ENCODE measurements around the gene STX18.

STX18 gene

DNA sequence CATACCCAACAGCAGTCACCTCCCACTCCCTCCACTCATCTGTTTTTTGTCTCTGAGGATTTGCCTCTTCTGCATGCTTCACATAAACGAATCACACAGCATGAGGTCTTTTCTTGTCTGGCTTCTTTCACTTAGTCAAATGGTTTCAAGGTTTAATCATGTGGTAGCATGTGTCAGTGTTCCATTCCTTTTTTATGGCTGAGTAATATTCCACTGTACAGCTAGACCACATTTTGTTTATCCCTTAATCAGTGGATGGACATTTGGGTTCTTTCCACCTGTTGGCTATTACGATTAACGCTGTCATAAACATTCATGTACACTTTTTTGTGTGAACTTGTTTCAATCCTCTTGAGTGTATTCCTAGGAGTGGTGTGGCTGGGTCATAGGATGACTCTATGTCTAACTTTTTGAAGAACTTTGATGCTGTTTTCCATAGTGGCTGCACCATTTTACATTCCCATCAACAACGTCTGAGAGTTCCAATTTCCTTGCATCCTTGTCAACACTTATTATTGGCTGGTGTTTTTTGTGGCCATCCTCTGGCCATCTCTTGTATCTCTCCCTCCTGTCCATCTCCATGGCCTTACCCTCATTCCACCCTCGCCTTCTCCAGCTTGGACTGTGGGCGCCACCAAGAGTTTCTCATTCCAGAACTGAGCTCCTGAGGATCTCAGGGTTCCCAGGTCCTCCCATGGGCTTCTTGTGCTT, 167.3 kb downstream of the STX18 start:
- DNase-seq: no peak
